H1 (cell line): Measurements from ENCODE around the gene DUSP23. TPM values are rescaled to one million over a fixed set of nuclear protein-coding genes. Genes with fewer than 3 reads are reported as not detected.

Experiments
- CBX5 ChIP-seq: fragments of 300-800, 300-1000 bp; sonication (generic); IDR thresholded peaks from 2 replicates; pipeline ENCODE4 v1.7.1; 2016; ENCODE audit warnings: antibody characterized with exemption, low read length, low read depth
- NRF1 ChIP-seq: IDR thresholded peaks from 2 replicates; pipeline ENCODE4 v1.6.1; 2011; ENCODE audit warnings: mild to moderate bottlenecking, low read depth, low read length, improper control_type of control experiment
- POLR2A ChIP-seq, 2 experiments: IDR thresholded peaks; 1 replicate in 1 of 2; 2 replicates in 1 of 2; pipeline ENCODE4 v1.6.1; 2011; ENCODE audit warnings: low read depth in 2 of 2, low read length in 2 of 2, mild to moderate bottlenecking in 2 of 2; ENCODE audit errors: control extremely low read depth in 1 of 2
- RNF2 ChIP-seq: fragments of 200-900, 300-1000 bp; sonication (generic); IDR thresholded peaks from 2 replicates; pipeline ENCODE4 v1.7.1; 2016; ENCODE audit warnings: borderline replicate concordance, low read depth, mild to moderate bottlenecking, antibody characterized with exemption, low read length; ENCODE audit not compliant: poor library complexity, severe bottlenecking; ENCODE audit errors: missing control alignments
- RXRA ChIP-seq: IDR thresholded peaks from 2 replicates; pipeline ENCODE4 v1.6.1; 2011; ENCODE audit warnings: low read depth, mild to moderate bottlenecking, low read length, moderate library complexity; ENCODE audit not compliant: insufficient read depth
- SRF ChIP-seq: IDR thresholded peaks from 2 replicates; pipeline ENCODE4 v1.6.1; 2011; ENCODE audit warnings: mild to moderate bottlenecking, low read depth, low read length, moderate library complexity
- polyA plus RNA-seq, 7 experiments: library from polyadenylated mRNA; depleted of rRNA in 3 of 7; stranded (reverse) in 5 of 7; unstranded in 2 of 7; fragments of >200 nt in 5 of 7; fragments of 200-250 nt in 2 of 7; gene quantifications; 1 replicate in 5 of 7; 2 replicates in 1 of 7; 4 replicates in 1 of 7; pipeline versions ENCODE4 v1.2.1 to v1.2.3, GENCODE V29; 2011 to 2013; ENCODE audit warnings: missing spikeins in 2 of 7, mixed read lengths in 2 of 7
- total RNA-seq: library from RNA; stranded (reverse); fragmentation: NEBNext Ultra II Directional; extraction: Animal tissue kit (Norgen Biotek cat#: 25700); gene quantifications from 2 replicates; pipeline ENCODE4 v1.2.1, GENCODE V29; 2021
- TF ChIP-seq, protein P1 (sequence below), 3 experiments: IDR thresholded peaks; 1 replicate in 2 of 3; 2 replicates in 1 of 3; pipeline versions ENCODE4 v1.5.1 to v1.6.1; 2011; ENCODE audit warnings: low read length in 3 of 3, mild to moderate bottlenecking in 3 of 3, inconsistent platforms in 2 of 3, low read depth in 1 of 3, moderate library complexity in 1 of 3; ENCODE audit not compliant: insufficient read depth in 1 of 3; ENCODE audit errors: control extremely low read depth in 1 of 3

DUSP23 gene
- total and polyA plus RNA-seq, 2 of the 8 experiments (the other 6 are each of a cell fraction or from before 2014, with no cell fraction given) = 45.8 to 80.1 TPM

DNA sequence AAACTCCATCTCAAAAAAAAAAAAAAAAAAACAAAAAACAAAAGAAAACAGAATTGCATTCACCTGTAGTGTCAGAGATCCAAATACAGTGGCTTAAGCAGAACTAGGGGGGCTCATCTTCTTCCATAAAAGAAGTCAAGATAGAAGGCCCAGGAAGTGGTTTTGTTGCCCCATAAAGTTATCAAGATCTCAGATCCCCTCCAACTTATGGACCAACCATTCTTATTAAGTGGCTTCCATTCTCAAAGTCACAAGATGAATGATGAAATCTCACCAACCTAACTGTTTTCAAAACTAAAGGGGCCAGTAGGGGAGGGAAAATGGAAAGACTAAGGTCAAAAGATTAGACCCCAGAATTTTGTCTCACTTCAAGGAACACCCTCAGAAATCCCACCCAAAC lies 30.1 kb upstream of the DUSP23 start (continued):
- TF ChIP-seq, protein P1, sequence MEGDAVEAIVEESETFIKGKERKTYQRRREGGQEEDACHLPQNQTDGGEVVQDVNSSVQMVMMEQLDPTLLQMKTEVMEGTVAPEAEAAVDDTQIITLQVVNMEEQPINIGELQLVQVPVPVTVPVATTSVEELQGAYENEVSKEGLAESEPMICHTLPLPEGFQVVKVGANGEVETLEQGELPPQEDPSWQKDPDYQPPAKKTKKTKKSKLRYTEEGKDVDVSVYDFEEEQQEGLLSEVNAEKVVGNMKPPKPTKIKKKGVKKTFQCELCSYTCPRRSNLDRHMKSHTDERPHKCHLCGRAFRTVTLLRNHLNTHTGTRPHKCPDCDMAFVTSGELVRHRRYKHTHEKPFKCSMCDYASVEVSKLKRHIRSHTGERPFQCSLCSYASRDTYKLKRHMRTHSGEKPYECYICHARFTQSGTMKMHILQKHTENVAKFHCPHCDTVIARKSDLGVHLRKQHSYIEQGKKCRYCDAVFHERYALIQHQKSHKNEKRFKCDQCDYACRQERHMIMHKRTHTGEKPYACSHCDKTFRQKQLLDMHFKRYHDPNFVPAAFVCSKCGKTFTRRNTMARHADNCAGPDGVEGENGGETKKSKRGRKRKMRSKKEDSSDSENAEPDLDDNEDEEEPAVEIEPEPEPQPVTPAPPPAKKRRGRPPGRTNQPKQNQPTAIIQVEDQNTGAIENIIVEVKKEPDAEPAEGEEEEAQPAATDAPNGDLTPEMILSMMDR (IDR thresholded peaks at IDR 0.05; ENCODE audit: control extremely low read depth in 1 of 3, insufficient read depth in 1 of 3, low read depth in 1 of 3, low read length in 3 of 3) = no peak
- TF ChIP-seq CBX5 = no peak
- no peak for TF ChIP-seq NRF1
- no peak for TF ChIP-seq RXRA
- no peak for TF ChIP-seq RNF2
- TF ChIP-seq POLR2A (IDR thresholded peaks at IDR 0.05; ENCODE audit: control extremely low read depth in 1 of 2, low read depth in 2 of 2, low read length in 2 of 2) = no peak
- no peak for TF ChIP-seq SRF
